ENCODE data around the gene MAPK13. TPM values are rescaled to one million over a fixed set of nuclear protein-coding genes. Genes with fewer than 3 reads are reported as not detected.

Gene MAPK13
- total RNA-seq, 3 donors from 2014 or later: 2.6 to 45.2 (median 30.2) TPM

DNA sequence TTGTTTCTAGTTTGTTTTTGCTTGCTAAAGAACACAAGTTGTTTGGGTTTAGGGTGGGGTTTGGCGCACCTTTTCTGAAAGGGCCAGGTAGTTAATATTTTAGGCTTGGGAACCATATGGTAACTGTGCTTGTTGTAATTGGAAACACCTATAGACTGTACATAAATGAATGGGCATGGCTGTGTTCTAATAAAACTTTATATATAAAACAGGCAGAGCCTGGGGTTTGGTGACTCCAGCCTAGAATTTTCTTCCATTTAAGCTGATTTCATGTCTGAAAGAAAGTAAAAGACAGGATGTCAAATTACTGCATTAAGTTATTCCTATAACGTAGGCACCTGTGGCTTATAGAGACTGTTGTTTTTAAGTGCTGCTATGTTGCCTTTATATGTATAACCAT, 36.1 kb upstream of the MAPK13 start:
- DNase-seq (ENCODE audit: low spot score in 2 of 2): no peak
- no peak overlapping the region for H3K4me3 ChIP-seq
- H3K36me3 ChIP-seq: no peaks in the 10 kb centered on the region
- H3K9me3 ChIP-seq: no peaks in the 10 kb centered on the region
- intact Hi-C loops (cut with DNase I; ENCODE audit: low total_unique reads): no loop called here
- H3K27me3 ChIP-seq: no peaks in the 10 kb centered on the region
- peak overlapping the region in 1 of 2 donors; percentile 6 for H3K27ac ChIP-seq
- no peaks in the 10 kb centered on the region for H3K4me1 ChIP-seq
- TF ChIP-seq POLR2A (IDR thresholded peaks at IDR 0.05) (no peak), POLR2AphosphoS5 (IDR thresholded peaks at IDR 0.05) (no peak)
- TF ChIP-seq, protein P1, sequence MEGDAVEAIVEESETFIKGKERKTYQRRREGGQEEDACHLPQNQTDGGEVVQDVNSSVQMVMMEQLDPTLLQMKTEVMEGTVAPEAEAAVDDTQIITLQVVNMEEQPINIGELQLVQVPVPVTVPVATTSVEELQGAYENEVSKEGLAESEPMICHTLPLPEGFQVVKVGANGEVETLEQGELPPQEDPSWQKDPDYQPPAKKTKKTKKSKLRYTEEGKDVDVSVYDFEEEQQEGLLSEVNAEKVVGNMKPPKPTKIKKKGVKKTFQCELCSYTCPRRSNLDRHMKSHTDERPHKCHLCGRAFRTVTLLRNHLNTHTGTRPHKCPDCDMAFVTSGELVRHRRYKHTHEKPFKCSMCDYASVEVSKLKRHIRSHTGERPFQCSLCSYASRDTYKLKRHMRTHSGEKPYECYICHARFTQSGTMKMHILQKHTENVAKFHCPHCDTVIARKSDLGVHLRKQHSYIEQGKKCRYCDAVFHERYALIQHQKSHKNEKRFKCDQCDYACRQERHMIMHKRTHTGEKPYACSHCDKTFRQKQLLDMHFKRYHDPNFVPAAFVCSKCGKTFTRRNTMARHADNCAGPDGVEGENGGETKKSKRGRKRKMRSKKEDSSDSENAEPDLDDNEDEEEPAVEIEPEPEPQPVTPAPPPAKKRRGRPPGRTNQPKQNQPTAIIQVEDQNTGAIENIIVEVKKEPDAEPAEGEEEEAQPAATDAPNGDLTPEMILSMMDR (IDR thresholded peaks at IDR 0.05): no peak

DNA sequence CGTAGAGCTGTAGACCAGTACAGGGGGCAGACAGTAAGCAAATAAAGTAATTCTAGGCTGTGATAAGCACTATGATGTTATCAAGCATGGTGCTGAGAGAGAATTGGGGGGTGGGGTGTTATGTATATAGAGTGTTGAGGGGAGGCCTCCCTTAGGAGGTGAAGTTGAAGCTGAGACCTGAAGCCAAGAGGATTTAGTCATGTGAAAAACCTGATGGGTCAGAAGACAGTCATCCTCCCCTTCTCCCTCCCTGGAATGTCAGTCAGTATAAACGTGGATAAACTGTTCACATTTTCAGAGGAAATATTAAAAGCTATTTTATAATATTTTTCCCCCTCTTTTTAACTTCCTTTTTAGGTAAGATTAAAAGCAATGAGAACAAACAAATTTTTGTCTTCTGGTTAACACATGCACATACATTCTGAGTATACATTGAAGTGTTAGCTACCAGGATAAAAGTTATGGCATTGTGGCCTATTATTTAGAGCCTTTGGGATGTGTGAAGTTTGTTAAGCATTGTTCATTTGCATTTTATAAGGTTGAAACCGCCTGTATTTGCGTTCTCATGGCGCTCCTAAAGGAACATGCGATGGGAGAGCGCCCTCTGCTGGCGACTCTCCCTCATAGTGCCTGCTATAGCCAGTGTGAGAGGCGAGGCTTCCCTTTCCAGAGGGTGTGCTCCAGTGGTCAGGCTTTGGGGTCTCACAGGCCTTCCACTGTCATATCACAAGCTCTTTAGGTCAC, 35.4 kb upstream of the MAPK13 start:
- Histone ChIP-seq H3K27ac (peak overlapping the region in 1 of 2 donors; percentile 6), H3K4me1 (no peaks in the 10 kb centered on the region), H3K9me3 (no peaks in the 10 kb centered on the region), H3K27me3 (no peaks in the 10 kb centered on the region), H3K4me3 (no peak overlapping the region), H3K36me3 (no peaks in the 10 kb centered on the region)
- TF ChIP-seq POLR2AphosphoS5 (IDR thresholded peaks at IDR 0.05) (peak in 2 of 3 donors; percentile 36 to 45), POLR2A (IDR thresholded peaks at IDR 0.05) (no peak)
- TF ChIP-seq, protein P1 (IDR thresholded peaks at IDR 0.05): peak; percentile 88 to 94 (median 93)
- intact Hi-C loops (cut with DNase I; ENCODE audit: low total_unique reads): loop anchor here (5.0 kb wide), 1 partner anchor 68 kb away; the partner anchor contains the start of gene MAPK14
- peak; percentile 70 to 83 for DNase-seq (ENCODE audit: low spot score in 2 of 2)

DNA sequence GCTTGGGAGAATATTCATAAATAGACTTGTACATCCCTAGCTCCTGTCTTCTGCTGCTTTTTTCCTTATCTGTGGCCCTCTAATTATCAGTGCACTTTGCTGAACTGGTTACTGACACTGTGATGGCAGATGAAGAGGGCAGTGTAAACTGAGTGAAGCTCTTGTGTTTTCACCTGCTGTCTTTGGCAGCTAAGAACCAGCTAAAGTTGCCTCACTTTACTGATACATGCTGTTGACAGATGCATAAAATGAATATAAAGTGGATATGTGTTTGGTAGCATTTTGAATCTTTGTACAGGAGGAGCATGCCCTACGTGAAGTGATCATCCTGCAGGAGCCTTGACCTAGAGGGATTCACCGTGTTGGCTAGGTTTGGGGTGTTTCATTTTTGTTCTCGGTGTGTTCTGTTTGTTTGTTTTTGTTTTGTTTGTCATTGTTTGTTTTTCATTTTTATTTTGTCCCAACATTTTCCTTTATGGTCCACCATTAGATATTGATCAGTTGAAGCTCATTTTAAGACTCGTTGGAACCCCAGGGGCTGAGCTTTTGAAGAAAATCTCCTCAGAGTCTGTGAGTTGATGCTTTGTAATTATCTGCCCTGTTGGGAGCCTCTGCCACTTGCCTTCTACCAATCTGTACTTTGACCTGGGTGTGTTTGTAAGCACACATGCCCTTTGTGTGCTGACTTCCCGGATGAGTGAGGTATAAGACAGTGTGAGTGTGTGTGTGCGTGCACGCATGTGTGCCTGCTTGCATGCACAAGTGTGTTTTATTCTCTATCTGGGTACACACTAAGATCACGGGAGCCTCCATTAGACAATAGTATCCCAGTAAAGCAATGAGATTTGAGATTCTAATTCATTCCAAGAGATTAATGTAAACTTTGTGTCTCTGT, 34.6 kb upstream of the MAPK13 start:
- peak overlapping the region in 1 of 2 donors; percentile 6 for H3K27ac ChIP-seq
- no peaks in the 10 kb centered on the region for H3K36me3 ChIP-seq
- no peaks in the 10 kb centered on the region for H3K4me1 ChIP-seq

DNA sequence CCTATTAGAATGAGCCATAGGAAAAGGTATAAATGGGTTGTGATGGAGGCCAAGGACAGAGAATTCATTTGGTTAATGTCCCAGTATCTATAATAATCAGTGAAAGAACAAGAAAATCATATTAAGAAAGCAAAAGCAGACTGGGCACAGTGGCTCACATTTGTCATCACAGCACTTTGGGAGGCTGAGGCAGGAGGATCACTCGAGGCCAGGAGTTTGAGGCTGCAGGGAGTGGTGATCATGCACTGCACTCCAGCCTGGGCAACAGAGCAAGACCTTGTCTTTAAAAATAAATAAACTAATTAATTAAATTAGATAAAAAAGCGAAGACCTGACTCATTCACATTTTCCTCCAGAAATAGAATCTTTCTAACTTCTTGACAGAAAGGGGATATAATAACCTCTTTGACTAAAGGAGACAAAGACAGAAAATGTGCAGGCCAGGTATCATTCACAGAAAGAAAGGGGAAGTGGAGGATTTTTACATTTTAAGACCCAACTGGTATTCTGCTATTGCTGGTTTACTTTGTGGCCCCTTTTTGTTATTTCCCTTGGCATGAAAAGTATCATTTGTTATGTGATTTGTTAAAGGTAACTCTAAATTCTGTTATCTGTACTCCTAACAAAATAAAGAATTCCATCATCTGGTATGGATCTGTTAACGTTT, 31.9 kb upstream of the MAPK13 start:
- intact Hi-C loops (cut with DNase I; ENCODE audit: low total_unique reads): loop anchor here (5.0 kb wide), 1 partner anchor 71 kb away; the partner anchor contains the start of gene MAPK14
- DNase-seq (ENCODE audit: low spot score in 2 of 2): no peak
- H3K27ac ChIP-seq: no peak overlapping the region
- H3K27me3 ChIP-seq: no peaks in the 10 kb centered on the region
- no peaks in the 10 kb centered on the region for H3K9me3 ChIP-seq
- H3K4me1 ChIP-seq: no peaks in the 10 kb centered on the region
- H3K4me3 ChIP-seq: no peak overlapping the region
- TF ChIP-seq POLR2A (IDR thresholded peaks at IDR 0.05) (no peak), POLR2AphosphoS5 (IDR thresholded peaks at IDR 0.05) (no peak)
- TF ChIP-seq, protein P1 (IDR thresholded peaks at IDR 0.05): no peak
- no peaks in the 10 kb centered on the region for H3K36me3 ChIP-seq

More for the DNA sequence above, 34.6 kb upstream of the MAPK13 start:
- no peak overlapping the region for H3K4me3 ChIP-seq
- no peak for DNase-seq (ENCODE audit: low spot score in 2 of 2)
- no peak for TF ChIP-seq POLR2A (IDR thresholded peaks at IDR 0.05)
- TF ChIP-seq, protein P1 (IDR thresholded peaks at IDR 0.05): no peak
- TF ChIP-seq POLR2AphosphoS5 (IDR thresholded peaks at IDR 0.05): no peak
- no peaks in the 10 kb centered on the region for H3K27me3 ChIP-seq
- H3K9me3 ChIP-seq: no peaks in the 10 kb centered on the region
- intact Hi-C loops (cut with DNase I; ENCODE audit: low total_unique reads): loop anchor here (5.0 kb wide), 1 partner anchor 68 kb away; the partner anchor contains the start of gene MAPK14

All from breast epithelium (tissue), 4 donors.